A549 (cell line): Measurements from ENCODE around the gene LYL1. TPM values are rescaled to one million over a fixed set of nuclear protein-coding genes. Genes with fewer than 3 reads are reported as not detected.

Experiments used
- ATAC-seq, 2 experiments: fragments of 200-7000 bp in 1 of 2; fragments of >200 bp in 1 of 2; cut with Nextera tagmentation in 1 of 2; cut with Tn5 transposase in 1 of 2; 3 replicates each; pipeline versions ENCODE4 v1.8.0 to v1.9.1; 2018 to 2020; ENCODE audit warnings: mild to moderate bottlenecking in 1 of 2, moderate library complexity in 1 of 2
- CTCF ChIA-PET: fragments of 300-600 bp; sonication (Branson Sonifier 250); formaldehyde crosslinking; extraction: SDS; loops from one replicate; lab custom pipeline; 2021; ENCODE audit warnings: antibody characterized with exemption, inconsistent platforms; lab: Yijun Ruan, JAX
- POLR2A ChIA-PET: fragments of 350-600 bp; formaldehyde crosslinking; extraction: SDS; loops from one replicate; lab custom pipeline; 2021; ENCODE audit warnings: antibody characterized with exemption, inconsistent platforms; lab: Yijun Ruan, JAX
- DNase-seq, 2 experiments: peaks; one replicate each; pipeline versions ENCODE4 v3.0.0 to v3.0.0-alpha.2; 2011 to 2016; ENCODE audit warnings: low read depth in 1 of 2, low spot score in 1 of 2
- FAIRE-seq: peaks from 2 replicates; lab custom pipeline; 2011; peaks lifted over from hg19 to GRCh38; lab: Jason Lieb, UNC
- H3K27ac ChIP-seq, 2 experiments: fragments of >200 bp; sonication (Bioruptor Twin); formaldehyde crosslinking; 3 replicates each; pipeline ENCODE4 v1.5.1; 2016 to 2017
- H3K4me1 ChIP-seq: fragments of >200 bp; sonication (Bioruptor Twin); formaldehyde crosslinking; 3 replicates; pipeline ENCODE4 v1.6.1; 2016
- H3K4me2 ChIP-seq: fragments of >200 bp; sonication (Bioruptor Twin); formaldehyde crosslinking; 3 replicates; pipeline ENCODE4 v1.6.1; 2016
- H3K4me3 ChIP-seq: fragments of >200 bp; sonication (Bioruptor Twin); formaldehyde crosslinking; 3 replicates; pipeline ENCODE4 v1.5.1; 2016
- H3K9me3 ChIP-seq: fragments of >200 bp; sonication (Bioruptor Twin); formaldehyde crosslinking; 3 replicates; pipeline ENCODE4 v1.6.1; 2016
- FOSB ChIP-seq: fragments of 250-450 bp; sonication (Bioruptor Pico); IDR thresholded peaks from 2 replicates; pipeline ENCODE4 v1.5.0; 2020; ENCODE audit warnings: mild to moderate bottlenecking, moderate library complexity
- FOSL2 ChIP-seq, 2 experiments: fragments of 450-650 bp in 1 of 2; fragments of >200 bp in 1 of 2; sonication (Bioruptor Twin) in 1 of 2; formaldehyde crosslinking; IDR thresholded peaks; 2 replicates each; pipeline versions ENCODE4 v1.5.0 to v1.6.1; 2016 to 2020; ENCODE audit warnings: mild to moderate bottlenecking in 1 of 2, moderate library complexity in 1 of 2
- GATA3 ChIP-seq: IDR thresholded peaks from 2 replicates; pipeline ENCODE4 v1.6.1; 2012; ENCODE audit warnings: borderline replicate concordance
- HOXB13 ChIP-seq: fragments of 250-450 bp; sonication (Bioruptor Pico); IDR thresholded peaks from 2 replicates; pipeline ENCODE4 v1.5.0; 2020; ENCODE audit warnings: low read depth, mild to moderate bottlenecking, moderate library complexity
- POLR2A ChIP-seq: IDR thresholded peaks from 2 replicates; pipeline ENCODE4 v1.6.1; 2012; ENCODE audit warnings: mild to moderate bottlenecking, low read length
- TP53 ChIP-seq: fragments of 250-450 bp; sonication (Bioruptor Pico); IDR thresholded peaks from 2 replicates; pipeline ENCODE4 v1.5.0; 2021; ENCODE audit warnings: mild to moderate bottlenecking, moderate library complexity
- WGBS: methylation state at CpG from one replicate; pipeline ENCODE4 v1.1.6; 2017; ENCODE audit errors: missing lambda C conversion rate; 5-methylcytosine and 5-hydroxymethylcytosine counted together
- polyA plus RNA-seq, 4 experiments: library from polyadenylated mRNA; depleted of rRNA in 3 of 4; stranded (reverse); fragments of >200 nt; fragmentation: RNase III in 1 of 4; extraction: RNeasy Plus Mini Kit Qiagen cat#74134 plus additional on column Dnase treatment in 1 of 4; gene quantifications; 2 replicates in 3 of 4; 3 replicates in 1 of 4; pipeline ENCODE4 v1.2.3, GENCODE V29; 2011 to 2017
- TF ChIP-seq, protein P1 (sequence below): IDR thresholded peaks from 2 replicates; pipeline ENCODE4 v1.6.1; 2012
- TF ChIP-seq, protein P2 (sequence below): fragments of 200-600 bp; sonication (generic); IDR thresholded peaks from 2 replicates; pipeline ENCODE4 v1.6.1; 2016; ENCODE audit warnings: antibody characterized with exemption, mild to moderate bottlenecking, moderate library complexity
- TF ChIP-seq, protein P3 (sequence below): fragments of >200 bp; sonication (Bioruptor Twin); formaldehyde crosslinking; IDR thresholded peaks from 3 replicates; pipeline ENCODE4 v1.6.1; 2016
- TF ChIP-seq, protein P4 (sequence below): fragments of 250-450 bp; sonication (Bioruptor Pico); IDR thresholded peaks from 2 replicates; pipeline ENCODE4 v1.5.0; 2021; ENCODE audit warnings: mild to moderate bottlenecking, moderate library complexity, borderline replicate concordance
- TF ChIP-seq, protein P5 (sequence below): fragments of >200 bp; sonication (Bioruptor Twin); formaldehyde crosslinking; IDR thresholded peaks from 3 replicates; pipeline ENCODE4 v1.5.1; 2016
- TF ChIP-seq, protein P6 (sequence below): fragments of 450-650 bp; IDR thresholded peaks from 2 replicates; pipeline ENCODE4 v1.6.1; 2014; ENCODE audit warnings: antibody characterized with exemption

The LYL1 gene
- polyA plus RNA-seq, 2 of the 4 experiments (the other 2 are of a cell fraction) = 0.26 to 0.39 TPM

DNA sequence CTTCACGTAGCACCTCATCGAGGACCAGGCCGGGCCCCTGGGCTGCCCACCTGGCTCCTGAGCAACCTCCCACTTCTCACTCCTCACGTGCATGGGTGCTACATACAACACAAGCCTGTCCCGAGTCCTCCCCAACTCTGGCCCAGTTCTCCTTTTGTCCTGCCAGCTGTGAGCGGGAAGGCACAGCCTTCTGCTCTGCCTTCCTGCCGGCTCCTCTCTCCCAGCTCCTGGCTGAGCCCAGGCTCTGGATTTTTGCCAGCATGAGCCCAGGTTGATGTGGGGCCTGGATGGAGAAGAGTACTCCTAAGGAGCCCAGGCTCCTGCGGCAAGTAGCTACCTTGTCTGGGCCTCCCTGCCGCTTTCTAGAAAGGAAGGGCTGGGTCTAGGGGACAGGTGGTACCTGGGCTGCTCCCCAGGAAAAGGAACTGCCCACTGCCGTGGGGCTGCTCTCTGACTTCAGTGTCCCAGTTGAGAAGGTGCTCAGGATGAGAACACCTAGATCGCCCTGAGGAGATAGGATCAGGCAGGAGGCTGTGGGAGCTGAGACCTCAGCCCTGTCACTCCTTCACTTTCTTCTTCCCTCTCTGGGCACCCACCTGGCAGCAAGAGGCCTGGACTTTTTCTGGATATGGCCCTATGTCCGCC lies 23.6 kb downstream of the LYL1 start:
- TF ChIP-seq, protein P1, sequence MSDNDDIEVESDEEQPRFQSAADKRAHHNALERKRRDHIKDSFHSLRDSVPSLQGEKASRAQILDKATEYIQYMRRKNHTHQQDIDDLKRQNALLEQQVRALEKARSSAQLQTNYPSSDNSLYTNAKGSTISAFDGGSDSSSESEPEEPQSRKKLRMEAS = no peak
- TF ChIP-seq GATA3 (no peak), FOSL2 (IDR thresholded peaks at IDR 0.05) (no peak), FOSL2 (CRISPR knock-in tag; IDR thresholded peaks at IDR 0.05) (no peak), HOXB13 (no peak), POLR2A (no peak), FOSB (CRISPR knock-in tag) (no peak)
- TF ChIP-seq, protein P2, sequence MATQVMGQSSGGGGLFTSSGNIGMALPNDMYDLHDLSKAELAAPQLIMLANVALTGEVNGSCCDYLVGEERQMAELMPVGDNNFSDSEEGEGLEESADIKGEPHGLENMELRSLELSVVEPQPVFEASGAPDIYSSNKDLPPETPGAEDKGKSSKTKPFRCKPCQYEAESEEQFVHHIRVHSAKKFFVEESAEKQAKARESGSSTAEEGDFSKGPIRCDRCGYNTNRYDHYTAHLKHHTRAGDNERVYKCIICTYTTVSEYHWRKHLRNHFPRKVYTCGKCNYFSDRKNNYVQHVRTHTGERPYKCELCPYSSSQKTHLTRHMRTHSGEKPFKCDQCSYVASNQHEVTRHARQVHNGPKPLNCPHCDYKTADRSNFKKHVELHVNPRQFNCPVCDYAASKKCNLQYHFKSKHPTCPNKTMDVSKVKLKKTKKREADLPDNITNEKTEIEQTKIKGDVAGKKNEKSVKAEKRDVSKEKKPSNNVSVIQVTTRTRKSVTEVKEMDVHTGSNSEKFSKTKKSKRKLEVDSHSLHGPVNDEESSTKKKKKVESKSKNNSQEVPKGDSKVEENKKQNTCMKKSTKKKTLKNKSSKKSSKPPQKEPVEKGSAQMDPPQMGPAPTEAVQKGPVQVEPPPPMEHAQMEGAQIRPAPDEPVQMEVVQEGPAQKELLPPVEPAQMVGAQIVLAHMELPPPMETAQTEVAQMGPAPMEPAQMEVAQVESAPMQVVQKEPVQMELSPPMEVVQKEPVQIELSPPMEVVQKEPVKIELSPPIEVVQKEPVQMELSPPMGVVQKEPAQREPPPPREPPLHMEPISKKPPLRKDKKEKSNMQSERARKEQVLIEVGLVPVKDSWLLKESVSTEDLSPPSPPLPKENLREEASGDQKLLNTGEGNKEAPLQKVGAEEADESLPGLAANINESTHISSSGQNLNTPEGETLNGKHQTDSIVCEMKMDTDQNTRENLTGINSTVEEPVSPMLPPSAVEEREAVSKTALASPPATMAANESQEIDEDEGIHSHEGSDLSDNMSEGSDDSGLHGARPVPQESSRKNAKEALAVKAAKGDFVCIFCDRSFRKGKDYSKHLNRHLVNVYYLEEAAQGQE = no peak
- TF ChIP-seq, protein P3, sequence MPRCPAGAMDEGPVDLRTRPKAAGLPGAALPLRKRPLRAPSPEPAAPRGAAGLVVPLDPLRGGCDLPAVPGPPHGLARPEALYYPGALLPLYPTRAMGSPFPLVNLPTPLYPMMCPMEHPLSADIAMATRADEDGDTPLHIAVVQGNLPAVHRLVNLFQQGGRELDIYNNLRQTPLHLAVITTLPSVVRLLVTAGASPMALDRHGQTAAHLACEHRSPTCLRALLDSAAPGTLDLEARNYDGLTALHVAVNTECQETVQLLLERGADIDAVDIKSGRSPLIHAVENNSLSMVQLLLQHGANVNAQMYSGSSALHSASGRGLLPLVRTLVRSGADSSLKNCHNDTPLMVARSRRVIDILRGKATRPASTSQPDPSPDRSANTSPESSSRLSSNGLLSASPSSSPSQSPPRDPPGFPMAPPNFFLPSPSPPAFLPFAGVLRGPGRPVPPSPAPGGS = no peak
- TF ChIP-seq, protein P4, sequence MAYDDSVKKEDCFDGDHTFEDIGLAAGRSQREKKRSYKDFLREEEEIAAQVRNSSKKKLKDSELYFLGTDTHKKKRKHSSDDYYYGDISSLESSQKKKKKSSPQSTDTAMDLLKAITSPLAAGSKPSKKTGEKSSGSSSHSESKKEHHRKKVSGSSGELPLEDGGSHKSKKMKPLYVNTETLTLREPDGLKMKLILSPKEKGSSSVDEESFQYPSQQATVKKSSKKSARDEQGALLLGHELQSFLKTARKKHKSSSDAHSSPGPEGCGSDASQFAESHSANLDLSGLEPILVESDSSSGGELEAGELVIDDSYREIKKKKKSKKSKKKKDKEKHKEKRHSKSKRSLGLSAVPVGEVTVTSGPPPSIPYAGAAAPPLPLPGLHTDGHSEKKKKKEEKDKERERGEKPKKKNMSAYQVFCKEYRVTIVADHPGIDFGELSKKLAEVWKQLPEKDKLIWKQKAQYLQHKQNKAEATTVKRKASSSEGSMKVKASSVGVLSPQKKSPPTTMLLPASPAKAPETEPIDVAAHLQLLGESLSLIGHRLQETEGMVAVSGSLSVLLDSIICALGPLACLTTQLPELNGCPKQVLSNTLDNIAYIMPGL (CRISPR knock-in tag) = no peak
- TF ChIP-seq, protein P5, sequence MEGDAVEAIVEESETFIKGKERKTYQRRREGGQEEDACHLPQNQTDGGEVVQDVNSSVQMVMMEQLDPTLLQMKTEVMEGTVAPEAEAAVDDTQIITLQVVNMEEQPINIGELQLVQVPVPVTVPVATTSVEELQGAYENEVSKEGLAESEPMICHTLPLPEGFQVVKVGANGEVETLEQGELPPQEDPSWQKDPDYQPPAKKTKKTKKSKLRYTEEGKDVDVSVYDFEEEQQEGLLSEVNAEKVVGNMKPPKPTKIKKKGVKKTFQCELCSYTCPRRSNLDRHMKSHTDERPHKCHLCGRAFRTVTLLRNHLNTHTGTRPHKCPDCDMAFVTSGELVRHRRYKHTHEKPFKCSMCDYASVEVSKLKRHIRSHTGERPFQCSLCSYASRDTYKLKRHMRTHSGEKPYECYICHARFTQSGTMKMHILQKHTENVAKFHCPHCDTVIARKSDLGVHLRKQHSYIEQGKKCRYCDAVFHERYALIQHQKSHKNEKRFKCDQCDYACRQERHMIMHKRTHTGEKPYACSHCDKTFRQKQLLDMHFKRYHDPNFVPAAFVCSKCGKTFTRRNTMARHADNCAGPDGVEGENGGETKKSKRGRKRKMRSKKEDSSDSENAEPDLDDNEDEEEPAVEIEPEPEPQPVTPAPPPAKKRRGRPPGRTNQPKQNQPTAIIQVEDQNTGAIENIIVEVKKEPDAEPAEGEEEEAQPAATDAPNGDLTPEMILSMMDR = no peak
- peak overlapping the region; percentile 39 for H3K4me2 ChIP-seq
- H3K9me3 ChIP-seq = no peaks in the 10 kb centered on the region
- peaks cover 17% of the 10 kb centered on the region for H3K4me1 ChIP-seq
- ATAC-seq = no peak
- H3K27ac ChIP-seq = peak overlapping the region; percentile 51 to 68; a peak in 4 of 6 replicates
- 86% methylated on average over 8 of the region's 12 CpGs for WGBS
- no peak overlapping the region for H3K4me3 ChIP-seq
- ChIA-PET POLR2A (no interaction called here), CTCF (interaction anchor here (0.6 to 6.9 kb wide), 9 partner anchors 11 to 198 kb away, joined by 3 to 47 read pairs (median 6); no protein-coding TSS in a partner anchor)
- DNase-seq = no peak
- no peak for FAIRE-seq

DNA sequence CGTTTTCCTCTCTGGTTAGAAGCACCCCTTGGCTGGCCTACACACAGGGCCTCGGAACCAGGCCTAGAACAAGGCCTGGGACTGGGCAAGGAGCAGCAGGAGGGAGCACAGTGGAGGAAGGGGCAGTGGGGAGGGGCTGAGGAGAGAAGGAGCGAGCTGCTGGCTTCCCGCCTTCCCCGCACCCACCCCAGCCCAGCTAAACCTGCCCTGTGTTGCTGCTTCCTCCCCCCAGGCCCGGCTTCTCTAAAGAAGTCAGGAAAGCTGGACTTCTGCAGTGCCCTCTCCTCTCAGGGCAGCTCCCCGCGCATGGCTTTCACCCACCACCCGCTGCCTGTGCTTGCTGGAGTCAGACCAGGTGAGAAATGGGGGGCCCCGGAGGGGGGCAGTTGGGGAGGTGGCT lies 24.3 kb downstream of the LYL1 start:
- DNase-seq (no peak), ATAC-seq (no peak), FAIRE-seq (no peak)
- H3K9me3 ChIP-seq = no peaks in the 10 kb centered on the region
- H3K4me1 ChIP-seq = peaks cover 17% of the 10 kb centered on the region
- TF ChIP-seq TP53 (CRISPR knock-in tag) = no peak
- TF ChIP-seq, protein P6, sequence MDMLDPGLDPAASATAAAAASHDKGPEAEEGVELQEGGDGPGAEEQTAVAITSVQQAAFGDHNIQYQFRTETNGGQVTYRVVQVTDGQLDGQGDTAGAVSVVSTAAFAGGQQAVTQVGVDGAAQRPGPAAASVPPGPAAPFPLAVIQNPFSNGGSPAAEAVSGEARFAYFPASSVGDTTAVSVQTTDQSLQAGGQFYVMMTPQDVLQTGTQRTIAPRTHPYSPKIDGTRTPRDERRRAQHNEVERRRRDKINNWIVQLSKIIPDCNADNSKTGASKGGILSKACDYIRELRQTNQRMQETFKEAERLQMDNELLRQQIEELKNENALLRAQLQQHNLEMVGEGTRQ = no peak
- 87% methylated on average over 9 of the region's 10 CpGs for WGBS
- H3K27ac ChIP-seq = peak overlapping the region in 1 of 2 experiments; percentile 68; a peak in 2 of 6 replicates
- POLR2A ChIA-PET = no interaction called here
- H3K4me2 ChIP-seq = no peak overlapping the region
- CTCF ChIA-PET = interaction anchor here (0.6 to 6.9 kb wide), 9 partner anchors 11 to 199 kb away, joined by 3 to 47 read pairs (median 6); no protein-coding TSS in a partner anchor
- H3K4me3 ChIP-seq = no peak overlapping the region
